ENCODE results near the gene VPS13D.

DNA sequence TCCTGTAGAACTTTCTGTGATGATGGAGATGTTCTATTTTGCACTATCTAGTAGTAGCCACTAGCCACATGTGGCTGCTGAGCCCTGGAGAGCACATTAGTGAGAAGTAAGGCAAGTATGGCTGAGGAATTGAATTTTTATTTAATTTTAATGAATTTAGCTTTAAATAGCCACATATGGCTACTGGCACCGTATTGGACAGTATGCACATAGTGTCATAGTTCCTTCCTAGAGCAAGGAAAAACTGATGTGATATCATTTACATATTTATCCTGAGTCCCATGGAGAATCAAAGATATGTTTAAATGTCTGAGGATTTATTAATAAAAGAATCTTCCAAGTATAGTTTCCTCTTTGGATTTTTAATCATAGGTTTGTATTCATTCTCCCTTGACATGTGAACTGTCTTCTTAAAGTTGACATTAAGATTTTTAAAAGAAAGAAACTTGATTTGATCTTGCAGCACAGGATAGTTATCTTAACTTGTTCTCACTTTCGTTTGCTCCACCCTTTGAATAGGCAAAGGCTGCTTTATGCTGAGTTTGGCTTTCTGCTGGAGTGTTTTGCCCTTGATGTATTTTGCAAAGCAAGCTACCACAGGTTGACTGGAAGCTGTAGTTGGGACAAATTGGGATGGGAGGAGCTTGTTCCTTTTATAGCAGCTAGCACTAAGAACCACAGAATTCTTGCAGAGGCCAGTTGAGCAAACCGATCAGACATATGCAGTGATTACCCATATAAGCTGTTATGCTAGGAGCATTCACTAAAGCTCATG is 129.7 kb downstream of the VPS13D start:
- TF ChIP-seq POLR2A (IDR thresholded peaks at IDR 0.05; ENCODE audit: low read length): no peak
- TF ChIP-seq GATA1 (IDR thresholded peaks at IDR 0.05; ENCODE audit: low read depth, low read length): no peak

All from erythroblast (primary cell).